Stimulated activated CD8-positive, alpha-beta memory T cell treated with anti-CD3 and anti-CD28 coated beads, Interleukin-12 subunit alpha, Interleukin-12 subunit beta, amount 100 ng/mL, for 4 hours (primary cell): ENCODE results near the gene CFAP20DC.
A peak's percentile ranks its signal among the peaks of the same experiment; 100 is the strongest.
"Not testable (repeated sequence)": the region's sequence is repeated elsewhere in the genome, so short reads cannot be mapped to it uniquely, and the experiment has no call there.

Experiments used
- DNase-seq: peaks from one replicate; pipeline ENCODE4 v3.0.0-alpha.2; 2020; ENCODE audit warnings: low read depth

CFAP20DC gene

GRCh38 chr3:58962816-58963215, 87.0 kb downstream of the CFAP20DC start:
- no peak for DNase-seq

GRCh38 chr3:58962040-58962651, 87.7 kb downstream of the CFAP20DC start:
- no peak for DNase-seq

GRCh38 chr3:58955308-58955707, 94.5 kb downstream of the CFAP20DC start:
- no peak for DNase-seq

- no peak for DNase-seq
These were observed 96.5 kb downstream of the CFAP20DC start for GRCh38 chr3:58953288-58953687.

GRCh38 chr3:58952128-58952917, 97.5 kb downstream of the CFAP20DC start:
- no peak for DNase-seq

- DNase-seq: no peak
These were observed 101.8 kb downstream of the CFAP20DC start for GRCh38 chr3:58948018-58948417.

- DNase-seq: no peak
These were observed 103.0 kb downstream of the CFAP20DC start for GRCh38 chr3:58946875-58947274.

- no peak for DNase-seq
These were observed 111.8 kb downstream of the CFAP20DC start for GRCh38 chr3:58938057-58938456.

GRCh38 chr3:58924578-58924977, 125.2 kb downstream of the CFAP20DC start:
- DNase-seq: no peak

GRCh38 chr3:58900386-58900785, 149.4 kb downstream of the CFAP20DC start:
- DNase-seq: no peak

- DNase-seq: no peak
These were observed 149.9 kb downstream of the CFAP20DC start for GRCh38 chr3:58899953-58900298.

- DNase-seq: peak; percentile 2
These were observed 150.5 kb downstream of the CFAP20DC start for GRCh38 chr3:58899159-58899952.

GRCh38 chr3:58898513-58898912, 151.3 kb downstream of the CFAP20DC start:
- DNase-seq: no peak

GRCh38 chr3:58897646-58898045, 152.2 kb downstream of the CFAP20DC start:
- no peak for DNase-seq

- not testable (repeated sequence) for DNase-seq
These were observed 154.1 kb downstream of the CFAP20DC start for GRCh38 chr3:58895678-58896077.

- DNase-seq: not testable (repeated sequence)
These were observed 157.3 kb downstream of the CFAP20DC start for GRCh38 chr3:58892526-58892925.

- DNase-seq: no peak
These were observed 161.7 kb downstream of the CFAP20DC start for GRCh38 chr3:58888087-58888486.

- DNase-seq: no peak
These were observed 165.4 kb downstream of the CFAP20DC start for GRCh38 chr3:58884453-58884852.

- DNase-seq: no peak
These were observed 169.6 kb downstream of the CFAP20DC start for GRCh38 chr3:58880182-58880581.

- DNase-seq: no peak
These were observed 175.0 kb downstream of the CFAP20DC start for GRCh38 chr3:58874795-58875194.

- DNase-seq: no peak
These were observed 175.5 kb downstream of the CFAP20DC start for GRCh38 chr3:58874248-58874741.

GRCh38 chr3:58868097-58868779, 181.6 kb downstream of the CFAP20DC start:
- DNase-seq: no peak
